GM12891 (cell line): ENCODE measurements around the gene MAD2L2.

Source experiments
- POLR2A ChIP-seq: IDR thresholded peaks from 2 replicates; pipeline ENCODE4 v1.6.1; 2011; ENCODE audit warnings: low read depth, low read length, control low read depth
- POLR2AphosphoS5 ChIP-seq: IDR thresholded peaks from 2 replicates; pipeline ENCODE4 v1.6.1; 2011; ENCODE audit warnings: low read depth, low read length, control low read depth
- SPI1 ChIP-seq: IDR thresholded peaks from 2 replicates; pipeline ENCODE4 v1.6.1; 2011; ENCODE audit warnings: low read depth, low read length, control low read depth

DNA sequence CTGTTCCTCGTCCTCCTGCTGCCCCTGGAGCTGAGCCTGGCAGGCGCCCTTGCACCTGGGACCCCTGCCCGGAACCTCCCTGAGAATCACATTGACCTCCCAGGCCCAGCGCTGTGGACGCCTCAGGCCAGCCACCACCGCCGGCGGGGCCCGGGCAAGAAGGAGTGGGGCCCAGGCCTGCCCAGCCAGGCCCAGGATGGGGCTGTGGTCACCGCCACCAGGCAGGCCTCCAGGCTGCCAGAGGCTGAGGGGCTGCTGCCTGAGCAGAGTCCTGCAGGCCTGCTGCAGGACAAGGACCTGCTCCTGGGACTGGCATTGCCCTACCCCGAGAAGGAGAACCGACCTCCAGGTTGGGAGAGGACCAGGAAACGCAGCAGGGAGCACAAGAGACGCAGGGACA, 25.3 kb upstream of the MAD2L2 start:
- TF ChIP-seq POLR2AphosphoS5 (no peak), POLR2A (no peak), SPI1 (no peak)
